ENCODE results near the gene ARL5A.

GRCh38 chr2:151840216-151841046 is 12.2 kb upstream of the ARL5A start:
- TF ChIP-seq CTCF (IDR thresholded peaks at IDR 0.05; ENCODE audit: insufficient read depth, low read length) (no peak), GABPA (IDR thresholded peaks at IDR 0.05; ENCODE audit: low read depth) (no peak), REST (IDR thresholded peaks at IDR 0.05; ENCODE audit: insufficient replicate concordance, low read depth) (no peak)

All from HL-60 (cell line).